HepG2 (cell line): ENCODE data around the gene TYR. TPM values are rescaled to one million over a fixed set of nuclear protein-coding genes. Genes with fewer than 3 reads are reported as not detected.
"Not testable (repeated sequence)": the region's sequence is repeated elsewhere in the genome, so short reads cannot be mapped to it uniquely, and the experiment has no call there.

Experiments
- ATAC-seq: fragments of 200-7000 bp; cut with Tn5 transposase; 3 replicates; pipeline ENCODE4 v1.9.1; 2020; ENCODE audit warnings: mild to moderate bottlenecking, moderate library complexity
- BruUV-seq: library from RNA; stranded (reverse); fragments of 400-500 nt; replicated peaks from 2 replicates; lab custom pipeline; 2021; lab: Mats Ljungman, UMichigan
- CTCF ChIA-PET: fragments of 300-600 bp; formaldehyde crosslinking; extraction: SDS; loops from one replicate; lab custom pipeline; 2021; ENCODE audit warnings: low total read pairs, inconsistent platforms, low intra/inter-chr PET ratio; lab: Yijun Ruan, JAX
- POLR2A ChIA-PET: fragments of 350-600 bp; sonication (Branson Sonifier 250); formaldehyde crosslinking; loops from one replicate; lab custom pipeline; 2020; ENCODE audit warnings: antibody characterized with exemption, inconsistent platforms; lab: Yijun Ruan, JAX
- DNase-seq: peaks from one replicate; pipeline ENCODE4 v3.0.0-alpha.2; 2015; ENCODE audit warnings: low spot score
- FAIRE-seq: peaks from 3 replicates; lab custom pipeline; 2011; peaks lifted over from hg19 to GRCh38; lab: Jason Lieb, UNC
- H2AFZ ChIP-seq: one replicate; pipeline ENCODE4 v1.6.1; 2011; ENCODE audit warnings: low read length, inconsistent platforms
- H3K27ac ChIP-seq: fragments of 300-600 bp; 3 replicates; pipeline ENCODE4 v1.8.0; 2011; ENCODE audit warnings: mixed run types, mild to moderate bottlenecking, mixed read lengths, low read length, inconsistent platforms; ENCODE audit not compliant: insufficient read depth; ENCODE audit errors: extremely low read length
- H3K27me3 ChIP-seq, 2 experiments: fragments of 200-600 bp in 1 of 2; 2 replicates in 1 of 2; 3 replicates in 1 of 2; pipeline versions ENCODE4 v1.6.0 to v1.8.0; 2011; ENCODE audit warnings: low read length in 2 of 2, mild to moderate bottlenecking in 2 of 2, moderate library complexity in 2 of 2, inconsistent platforms in 1 of 2; ENCODE audit not compliant: insufficient read depth in 2 of 2, control insufficient read depth in 1 of 2
- H3K36me3 ChIP-seq, 2 experiments: fragments of 200-600 bp in 1 of 2; replicated peaks in 1 of 2; 2 replicates in 1 of 2; 3 replicates in 1 of 2; pipeline versions ENCODE4 v1.5.1 to v1.8.0; 2011; ENCODE audit warnings: low read length in 2 of 2, inconsistent platforms in 1 of 2; ENCODE audit not compliant: insufficient read depth in 2 of 2, control insufficient read depth in 1 of 2
- H3K4me1 ChIP-seq: 2 replicates; pipeline ENCODE4 v1.5.1; 2012; ENCODE audit warnings: low read length, inconsistent platforms; ENCODE audit not compliant: insufficient read depth
- H3K4me2 ChIP-seq: 2 replicates; pipeline ENCODE4 v1.6.0; 2011; ENCODE audit warnings: low read depth, low read length, inconsistent platforms
- H3K4me3 ChIP-seq, 3 experiments: fragments of 200-600 bp in 1 of 3; sonication (generic), shearing (Covaris generic) in 1 of 3; replicated peaks in 1 of 3; 2 replicates each; pipeline ENCODE4 v1.5.1; 2011 to 2016; ENCODE audit warnings: low read length in 3 of 3, inconsistent platforms in 2 of 3, low read depth in 2 of 3, mild to moderate bottlenecking in 2 of 3, control low read depth in 1 of 3, mixed read lengths in 1 of 3; ENCODE audit not compliant: insufficient read depth in 1 of 3
- H3K79me2 ChIP-seq: one replicate; pipeline ENCODE4 v1.6.1; 2011; ENCODE audit warnings: low read length, inconsistent platforms; ENCODE audit not compliant: insufficient read depth
- H3K9ac ChIP-seq: 2 replicates; pipeline ENCODE4 v1.6.0; 2011; ENCODE audit warnings: mild to moderate bottlenecking, low read depth, low read length, inconsistent platforms; ENCODE audit not compliant: insufficient read depth
- H3K9me3 ChIP-seq: 2 replicates; pipeline ENCODE4 v1.5.1; 2012; ENCODE audit warnings: mild to moderate bottlenecking, low read length
- H4K20me1 ChIP-seq: 2 replicates; pipeline ENCODE4 v1.6.0; 2011; ENCODE audit warnings: inconsistent platforms, mild to moderate bottlenecking, low read length, moderate library complexity; ENCODE audit not compliant: insufficient read depth
- WGBS: methylation state at CpG from one replicate; pipeline ENCODE4 v1.1.6; 2017; ENCODE audit warnings: low lambda C conversion rate; 5-methylcytosine and 5-hydroxymethylcytosine counted together
- in situ Hi-C: cut with HindIII; loops from 2 replicates; pipeline ENCODE4 v1.10.0; 2017; ENCODE audit warnings: low pct_unique_long_range_greater_than_20kb; ENCODE audit not compliant: extremely low pct_ligation_motif_present
- intact Hi-C: fragments of 100-400 bp; cut with micrococcal nuclease; formaldehyde crosslinking; loops from one replicate; pipeline ENCODE4 v1.10.0; 2022; ENCODE audit not compliant: unreplicated experiment
- polyA plus RNA-seq, 8 experiments: library from polyadenylated mRNA; depleted of rRNA in 3 of 8; stranded (reverse) in 7 of 8; unstranded in 1 of 8; fragments of >200 nt; fragmentation: Illumina TruSeq in 4 of 8; extraction: Trizol in 4 of 8; gene quantifications; 2 replicates each; pipeline versions ENCODE4 v1.2.1 to v1.2.3, GENCODE V29; 2011 to 2016; ENCODE audit warnings: low read depth in 4 of 8, missing spikeins in 1 of 8, mixed read lengths in 1 of 8; ENCODE audit not compliant: insufficient read depth in 1 of 8
- total RNA-seq, 5 experiments: library from RNA; depleted of rRNA; stranded (reverse); fragments of >200 nt; fragmentation: Illumina TruSeq; extraction: Trizol; gene quantifications; 2 replicates each; pipeline ENCODE4 v1.2.3, GENCODE V29; 2016; ENCODE audit warnings: low read depth in 1 of 5
- TF ChIP-seq, protein P1 (sequence below): sonication (generic); formaldehyde crosslinking; IDR thresholded peaks from 2 replicates; pipeline ENCODE4 v1.5.0; 2020; ENCODE audit warnings: mild to moderate bottlenecking, missing genetic modification reagents, moderate library complexity

The TYR gene
- total and polyA plus RNA-seq, 2 of the 13 experiments (the other 11 are each of a cell fraction or from before 2014, with no cell fraction given), result not detected

DNA sequence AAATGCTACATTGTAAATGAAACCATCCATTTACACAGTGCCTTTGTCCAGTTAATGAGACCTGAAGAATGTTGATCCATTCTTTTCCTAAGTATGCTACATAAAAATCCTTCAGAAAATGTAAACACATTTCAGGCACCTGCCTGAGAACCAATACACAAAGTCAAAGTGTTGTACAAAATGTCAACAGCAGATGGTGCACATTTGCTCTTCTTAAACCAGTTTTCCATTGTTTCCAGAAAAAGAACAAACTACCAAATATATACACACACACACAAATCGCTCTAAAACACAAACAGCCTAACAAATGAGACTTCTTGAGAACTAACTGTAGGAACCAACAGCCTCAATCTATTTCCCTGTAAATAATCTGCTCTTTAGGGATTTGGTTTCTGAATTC is 156.0 kb downstream of the TYR start:
- H3K4me3 ChIP-seq, H3K27ac ChIP-seq, H3K79me2 ChIP-seq, DNase-seq, H2AFZ ChIP-seq, POLR2A ChIA-PET, H3K27me3 ChIP-seq, CTCF ChIA-PET, H3K36me3 ChIP-seq, H3K4me2 ChIP-seq, H3K9me3 ChIP-seq, BruUV-seq, ATAC-seq, H3K9ac ChIP-seq, H4K20me1 ChIP-seq, in situ Hi-C loops, intact Hi-C loops, H3K4me1 ChIP-seq: not testable (repeated sequence)
- TF ChIP-seq, protein P1, sequence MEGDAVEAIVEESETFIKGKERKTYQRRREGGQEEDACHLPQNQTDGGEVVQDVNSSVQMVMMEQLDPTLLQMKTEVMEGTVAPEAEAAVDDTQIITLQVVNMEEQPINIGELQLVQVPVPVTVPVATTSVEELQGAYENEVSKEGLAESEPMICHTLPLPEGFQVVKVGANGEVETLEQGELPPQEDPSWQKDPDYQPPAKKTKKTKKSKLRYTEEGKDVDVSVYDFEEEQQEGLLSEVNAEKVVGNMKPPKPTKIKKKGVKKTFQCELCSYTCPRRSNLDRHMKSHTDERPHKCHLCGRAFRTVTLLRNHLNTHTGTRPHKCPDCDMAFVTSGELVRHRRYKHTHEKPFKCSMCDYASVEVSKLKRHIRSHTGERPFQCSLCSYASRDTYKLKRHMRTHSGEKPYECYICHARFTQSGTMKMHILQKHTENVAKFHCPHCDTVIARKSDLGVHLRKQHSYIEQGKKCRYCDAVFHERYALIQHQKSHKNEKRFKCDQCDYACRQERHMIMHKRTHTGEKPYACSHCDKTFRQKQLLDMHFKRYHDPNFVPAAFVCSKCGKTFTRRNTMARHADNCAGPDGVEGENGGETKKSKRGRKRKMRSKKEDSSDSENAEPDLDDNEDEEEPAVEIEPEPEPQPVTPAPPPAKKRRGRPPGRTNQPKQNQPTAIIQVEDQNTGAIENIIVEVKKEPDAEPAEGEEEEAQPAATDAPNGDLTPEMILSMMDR (CRISPR knock-in tag), result peak; percentile 30
- peak; percentile 59 for FAIRE-seq
- 0% methylated on average over 1 of the region's 1 CpG for WGBS

DNA sequence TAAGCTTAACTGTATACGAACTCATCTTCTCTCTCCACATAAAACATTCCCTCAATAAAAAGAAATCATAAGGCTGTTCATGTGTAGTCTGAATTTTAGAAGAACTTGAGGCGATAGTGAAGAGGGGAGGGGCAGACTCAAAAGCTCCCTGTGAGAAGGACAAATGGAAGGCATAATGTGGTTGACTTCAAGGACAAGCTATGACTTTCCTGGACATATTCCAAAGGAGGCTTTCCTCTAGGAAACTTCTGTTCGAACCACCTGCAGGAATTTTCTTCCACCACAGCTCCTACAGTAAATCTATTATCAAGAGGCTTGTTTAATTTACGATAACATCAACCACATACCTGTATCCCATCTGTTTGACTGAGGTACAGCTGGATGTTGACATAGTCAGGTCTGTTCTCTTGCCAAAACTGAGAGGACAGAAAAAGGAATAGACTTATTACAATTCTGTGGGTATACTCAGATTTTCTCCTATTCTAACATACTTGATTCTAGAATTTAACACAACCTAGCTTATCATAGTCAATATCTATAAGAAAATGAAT is 159.5 kb downstream of the TYR start:
- H3K4me3 ChIP-seq, H3K9ac ChIP-seq, H3K4me1 ChIP-seq, ATAC-seq, H3K79me2 ChIP-seq, DNase-seq, H3K9me3 ChIP-seq, H2AFZ ChIP-seq, FAIRE-seq, H3K27ac ChIP-seq, H3K4me2 ChIP-seq, H3K27me3 ChIP-seq, POLR2A ChIA-PET, CTCF ChIA-PET, in situ Hi-C loops, BruUV-seq, H3K36me3 ChIP-seq, intact Hi-C loops, H4K20me1 ChIP-seq: not testable (repeated sequence)
- WGBS, result 11% methylated on average over 4 of the region's 4 CpGs

DNA sequence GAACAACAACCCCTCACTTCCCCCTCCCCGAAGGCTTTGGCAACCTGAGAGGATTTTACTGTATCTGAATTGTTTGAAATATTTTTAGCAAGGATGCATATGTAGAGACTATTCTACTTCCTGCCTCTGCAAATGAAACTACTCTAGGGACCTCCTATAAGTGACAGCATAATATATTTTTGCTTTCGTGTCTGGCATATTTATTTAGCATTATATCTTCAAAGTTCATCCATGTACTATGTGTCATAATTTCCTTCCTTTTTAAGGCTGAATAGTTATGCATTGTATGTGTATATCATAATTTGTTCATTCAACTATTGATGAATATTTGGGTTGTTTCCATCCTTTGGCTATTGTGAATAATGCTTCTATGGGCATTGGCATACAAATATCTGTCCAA is 160.4 kb downstream of the TYR start:
- H3K4me3 ChIP-seq, DNase-seq, H3K79me2 ChIP-seq, ATAC-seq, H3K4me1 ChIP-seq, H3K4me2 ChIP-seq, H3K27ac ChIP-seq, CTCF ChIA-PET, BruUV-seq, H3K9ac ChIP-seq, FAIRE-seq, H3K27me3 ChIP-seq, H4K20me1 ChIP-seq, in situ Hi-C loops, H3K9me3 ChIP-seq, H3K36me3 ChIP-seq, H2AFZ ChIP-seq, POLR2A ChIA-PET, intact Hi-C loops: not testable (repeated sequence)
- WGBS, result 2% methylated on average over 2 of the region's 2 CpGs

DNA sequence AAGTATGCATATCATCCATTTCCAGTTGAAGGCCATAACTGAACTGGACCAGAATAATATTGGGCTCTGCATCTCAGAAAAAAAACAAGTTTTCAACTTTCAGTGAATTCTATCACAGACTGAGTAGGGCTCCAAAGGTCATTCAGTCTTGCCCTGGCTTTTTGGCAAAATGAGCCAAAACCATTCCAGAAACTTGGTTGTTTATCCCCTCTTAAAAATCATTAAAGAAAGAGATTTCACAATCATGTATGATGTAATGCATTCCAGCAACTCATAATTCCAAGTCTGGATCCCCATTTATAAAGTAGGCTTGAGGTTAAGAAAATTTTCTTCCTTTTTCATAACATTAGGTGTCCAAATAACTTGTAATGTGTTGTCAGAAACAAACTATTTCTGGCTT is 162.8 kb downstream of the TYR start:
- intact Hi-C loops, H3K36me3 ChIP-seq, CTCF ChIA-PET, H4K20me1 ChIP-seq, H3K79me2 ChIP-seq, BruUV-seq, FAIRE-seq, POLR2A ChIA-PET, H3K27ac ChIP-seq, in situ Hi-C loops, H3K4me2 ChIP-seq, H3K4me3 ChIP-seq, ATAC-seq, DNase-seq, H3K4me1 ChIP-seq, H3K27me3 ChIP-seq, H2AFZ ChIP-seq, H3K9me3 ChIP-seq, H3K9ac ChIP-seq: not testable (repeated sequence)
